GM12801 (cell line): Measurements from ENCODE around the gene MUCL1.

ENCODE experiments used
- CTCF ChIP-seq: IDR thresholded peaks from one replicate; pipeline ENCODE4 v1.5.1; 2011; ENCODE audit warnings: control low read depth; ENCODE audit not compliant: insufficient read length; ENCODE audit errors: extremely low read depth

Gene MUCL1

GRCh38 chr12:54857406-54857805 is 3.1 kb downstream of the MUCL1 start:
- no peak for TF ChIP-seq CTCF

GRCh38 chr12:54858562-54858961 is 4.2 kb downstream of the MUCL1 start:
- no peak for TF ChIP-seq CTCF

GRCh38 chr12:54859502-54859901 is 5.2 kb downstream of the MUCL1 start:
- TF ChIP-seq CTCF, result no peak

- no peak for TF ChIP-seq CTCF
These were observed 7.6 kb downstream of the MUCL1 start for GRCh38 chr12:54861927-54862326.

GRCh38 chr12:54863948-54864618 is 9.8 kb downstream of the MUCL1 start:
- no peak for TF ChIP-seq CTCF

GRCh38 chr12:54865683-54866324 is 11.5 kb downstream of the MUCL1 start:
- no peak for TF ChIP-seq CTCF

GRCh38 chr12:54868690-54869089 is 14.4 kb downstream of the MUCL1 start:
- TF ChIP-seq CTCF, result no peak

GRCh38 chr12:54870048-54870447 is 15.7 kb downstream of the MUCL1 start:
- no peak for TF ChIP-seq CTCF
